SJCRH30 (cell line): Measurements from ENCODE around the gene PRLR. TPM values are rescaled to one million over a fixed set of nuclear protein-coding genes. Genes with fewer than 3 reads are reported as not detected.

Experiments used
- DNase-seq, 2 experiments: peaks; one replicate each; pipeline ENCODE4 v3.0.0-alpha.2; 2015 to 2020
- H3K27ac ChIP-seq: fragments of 250-450 bp; sonication (Bioruptor Pico); 2 replicates; pipeline ENCODE4 v1.5.1; 2020; ENCODE audit warnings: mild to moderate bottlenecking, moderate library complexity
- H3K27me3 ChIP-seq: fragments of 250-450 bp; sonication (Bioruptor Pico); 2 replicates; pipeline ENCODE4 v1.5.1; 2020; ENCODE audit warnings: mild to moderate bottlenecking, moderate library complexity
- H3K36me3 ChIP-seq: fragments of 250-450 bp; sonication (Bioruptor Pico); 2 replicates; pipeline ENCODE4 v1.5.1; 2020; ENCODE audit warnings: mild to moderate bottlenecking, moderate library complexity
- H3K4me1 ChIP-seq: fragments of 250-450 bp; sonication (Bioruptor Pico); 2 replicates; pipeline ENCODE4 v1.5.1; 2020; ENCODE audit warnings: mild to moderate bottlenecking, moderate library complexity
- H3K4me3 ChIP-seq: fragments of 250-450 bp; sonication (Bioruptor Pico); 2 replicates; pipeline ENCODE4 v1.5.1; 2020; ENCODE audit warnings: mild to moderate bottlenecking, moderate library complexity
- H3K9me3 ChIP-seq: fragments of 250-450 bp; sonication (Bioruptor Pico); replicated peaks from 2 replicates; pipeline ENCODE4 v1.5.1; 2020; ENCODE audit warnings: mild to moderate bottlenecking, moderate library complexity
- total RNA-seq: library from RNA; depleted of rRNA; stranded (reverse); fragments of >200 nt; shearing (Covaris generic); gene quantifications from 2 replicates; pipeline ENCODE4 v1.2.3, GENCODE V29; 2014

The PRLR gene
- total RNA-seq, 1 experiment from 2014 or later, result not detected

DNA sequence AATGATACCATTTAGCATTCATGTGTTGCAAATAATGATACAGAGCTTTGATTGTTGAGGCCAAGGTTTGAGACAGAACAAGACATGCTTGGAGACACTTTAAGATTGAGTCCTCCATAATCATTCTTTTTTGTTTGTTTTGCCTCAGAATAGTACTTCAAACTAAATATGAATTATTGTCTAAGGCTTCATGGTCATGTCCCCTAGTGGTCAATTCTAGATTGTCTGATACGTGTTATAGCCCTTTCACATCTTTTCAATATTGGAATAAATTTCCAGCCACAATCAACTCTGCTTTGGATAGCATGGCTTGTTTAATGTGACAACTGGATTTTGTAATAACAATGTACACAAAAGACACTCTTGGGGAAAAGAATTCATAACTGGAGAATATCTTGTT lies 64.2 kb downstream of the PRLR start:
- Histone ChIP-seq H3K27ac (no peak overlapping the region), H3K36me3 (no peaks in the 10 kb centered on the region), H3K27me3 (no peaks in the 10 kb centered on the region), H3K4me1 (no peaks in the 10 kb centered on the region), H3K4me3 (no peak overlapping the region), H3K9me3 (0 out of 2 replicates have a peak, but pooled peaks cover 4% of the 10 kb centered on the region)
- DNase-seq, result no peak

DNA sequence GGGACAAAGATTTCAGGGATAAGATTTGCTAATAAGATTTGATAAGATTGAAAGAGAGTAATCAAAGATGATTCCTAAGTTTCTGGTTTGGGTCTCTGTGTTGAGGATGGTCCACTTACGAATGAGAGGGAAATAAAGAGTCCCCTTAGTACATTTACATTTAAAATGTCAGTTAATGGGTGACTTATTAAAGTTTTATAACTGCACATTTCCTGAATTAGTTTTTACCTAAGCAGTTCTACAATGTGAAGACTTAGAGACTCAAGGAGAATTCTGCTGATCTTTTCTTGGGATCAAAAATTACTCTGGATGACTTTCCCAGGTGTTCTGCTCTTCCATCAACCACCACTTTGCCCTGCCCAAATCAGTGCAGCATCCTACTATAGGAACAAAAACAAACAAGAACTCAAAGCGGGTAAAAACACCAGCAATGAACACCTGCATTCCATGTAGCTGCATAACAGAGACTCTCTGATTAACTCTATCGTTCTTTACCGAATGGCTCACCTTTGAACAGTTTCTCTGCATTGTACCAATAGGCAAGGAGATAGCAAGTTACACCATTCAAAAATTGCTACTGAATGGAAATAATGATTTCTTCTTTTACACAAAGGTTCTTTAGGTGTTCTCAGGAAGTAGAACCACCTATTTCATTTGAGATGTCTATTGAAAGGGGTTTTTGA lies 65.3 kb downstream of the PRLR start:
- DNase-seq, result no peak
- Histone ChIP-seq H3K4me1 (no peaks in the 10 kb centered on the region; the same call in 1 of the 2 replicates), H3K27me3 (no peaks in the 10 kb centered on the region), H3K4me3 (no peak overlapping the region), H3K9me3 (0 out of 2 replicates have a peak, but pooled peaks cover 4% of the 10 kb centered on the region), H3K27ac (no peak overlapping the region), H3K36me3 (no peaks in the 10 kb centered on the region)

DNA sequence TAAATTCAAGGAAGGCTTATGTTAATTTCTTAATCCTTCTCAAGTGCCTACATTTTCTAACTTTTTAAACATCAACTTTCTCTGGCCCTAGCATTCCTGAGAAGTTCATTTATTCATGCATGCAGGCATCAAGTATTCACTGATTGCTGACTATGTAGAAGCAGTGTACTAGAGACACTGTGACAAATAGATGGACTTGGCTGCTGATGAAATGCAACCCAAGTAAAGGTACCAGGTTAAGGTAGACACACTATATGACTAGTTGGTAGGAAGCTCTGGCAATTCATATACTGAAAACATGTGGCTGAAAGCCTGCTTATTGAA lies 66.6 kb downstream of the PRLR start:
- no peaks in the 10 kb centered on the region for H3K27me3 ChIP-seq

DNA sequence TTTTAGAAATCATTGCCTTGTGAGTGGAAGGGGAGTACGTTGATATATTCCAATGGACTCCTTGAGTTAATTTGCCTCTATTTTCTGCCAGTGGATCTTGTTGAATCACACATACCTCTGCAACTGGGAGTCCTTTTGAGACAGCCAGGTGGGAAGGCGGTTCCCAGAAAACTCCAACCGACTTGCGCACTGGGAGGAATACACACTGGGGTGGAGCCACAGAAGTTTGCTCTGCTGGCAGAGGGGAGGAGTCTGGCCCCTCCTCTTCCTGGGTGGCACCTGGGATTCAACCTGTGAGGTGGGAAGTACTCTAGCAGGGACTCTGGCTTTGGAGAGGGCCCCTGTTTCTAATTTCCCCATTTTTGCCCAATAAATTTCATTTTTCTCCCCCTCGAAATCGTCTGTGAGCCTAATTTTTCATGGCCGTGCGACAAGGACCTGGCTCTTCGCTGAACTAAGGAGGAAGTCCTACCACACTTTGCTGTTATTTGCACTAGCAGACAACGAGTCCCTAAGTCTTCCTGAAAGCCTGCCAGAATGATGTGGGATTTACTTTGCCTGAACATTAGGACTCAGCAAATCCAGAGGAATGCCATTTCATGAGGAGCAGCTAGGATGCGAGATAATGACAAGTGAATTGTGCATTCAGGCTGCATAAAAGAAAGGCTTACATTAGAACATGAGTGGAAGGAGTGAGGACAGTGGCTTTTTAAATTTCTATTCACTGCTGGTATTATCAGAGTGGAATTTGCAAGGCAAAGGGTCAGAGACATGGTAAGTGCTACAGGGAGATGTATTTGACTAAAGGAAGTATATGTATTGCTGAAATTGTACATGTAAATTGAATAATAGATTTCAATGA lies 67.2 kb downstream of the PRLR start:
- no peak overlapping the region for H3K4me3 ChIP-seq

More for the DNA sequence above, 66.6 kb downstream of the PRLR start:
- H3K9me3 ChIP-seq, result 0 out of 2 replicates have a peak, but pooled peaks cover 4% of the 10 kb centered on the region
- H3K4me3 ChIP-seq, result no peak overlapping the region
- H3K36me3 ChIP-seq, result no peaks in the 10 kb centered on the region
- H3K4me1 ChIP-seq, result peaks cover 4% of the 10 kb centered on the region; the same call in 1 of the 2 replicates
- H3K27ac ChIP-seq, result no peak overlapping the region
- no peak for DNase-seq

DNA sequence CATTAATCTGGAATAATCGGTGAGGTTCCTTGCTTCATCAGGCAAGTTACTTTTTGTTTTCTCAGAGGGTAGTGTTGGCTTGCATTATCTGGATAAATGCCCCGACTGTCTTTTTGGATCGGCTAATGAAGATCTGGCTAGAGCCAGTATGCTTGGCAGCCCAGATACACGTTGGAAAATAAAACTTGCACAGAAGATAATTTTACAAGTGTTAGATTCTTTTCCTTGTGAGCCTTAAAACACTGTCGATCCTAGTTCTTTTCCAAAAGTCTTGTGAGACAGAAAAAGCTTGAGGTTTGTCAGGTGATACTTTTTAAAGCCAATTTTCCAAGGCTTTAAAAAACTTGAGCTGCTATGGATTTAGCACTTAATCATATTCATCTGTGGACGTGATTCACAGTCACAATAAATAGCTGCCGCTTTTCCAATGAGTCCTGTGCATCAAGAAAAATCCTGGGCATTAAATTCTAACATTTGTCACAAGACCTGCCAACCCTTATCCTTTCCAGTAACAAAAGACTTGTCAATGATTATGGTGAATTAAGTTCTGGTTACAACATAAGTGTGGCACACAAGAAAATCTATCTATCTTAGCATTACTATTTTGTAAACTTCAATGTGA lies 68.5 kb downstream of the PRLR start:
- Histone ChIP-seq H3K27me3 (no peaks in the 10 kb centered on the region), H3K27ac (no peak overlapping the region), H3K4me3 (no peak overlapping the region), H3K9me3 (no peaks in the 10 kb centered on the region), H3K36me3 (no peaks in the 10 kb centered on the region), H3K4me1 (peaks cover 4% of the 10 kb centered on the region; the same call in 1 of the 2 replicates)
- DNase-seq, result no peak

More for the DNA sequence above, 67.2 kb downstream of the PRLR start:
- Histone ChIP-seq H3K4me1 (peaks cover 4% of the 10 kb centered on the region; the same call in 1 of the 2 replicates), H3K27me3 (no peaks in the 10 kb centered on the region), H3K27ac (no peak overlapping the region), H3K36me3 (no peaks in the 10 kb centered on the region), H3K9me3 (0 out of 2 replicates have a peak, but pooled peaks cover 4% of the 10 kb centered on the region)
- DNase-seq, result no peak

DNA sequence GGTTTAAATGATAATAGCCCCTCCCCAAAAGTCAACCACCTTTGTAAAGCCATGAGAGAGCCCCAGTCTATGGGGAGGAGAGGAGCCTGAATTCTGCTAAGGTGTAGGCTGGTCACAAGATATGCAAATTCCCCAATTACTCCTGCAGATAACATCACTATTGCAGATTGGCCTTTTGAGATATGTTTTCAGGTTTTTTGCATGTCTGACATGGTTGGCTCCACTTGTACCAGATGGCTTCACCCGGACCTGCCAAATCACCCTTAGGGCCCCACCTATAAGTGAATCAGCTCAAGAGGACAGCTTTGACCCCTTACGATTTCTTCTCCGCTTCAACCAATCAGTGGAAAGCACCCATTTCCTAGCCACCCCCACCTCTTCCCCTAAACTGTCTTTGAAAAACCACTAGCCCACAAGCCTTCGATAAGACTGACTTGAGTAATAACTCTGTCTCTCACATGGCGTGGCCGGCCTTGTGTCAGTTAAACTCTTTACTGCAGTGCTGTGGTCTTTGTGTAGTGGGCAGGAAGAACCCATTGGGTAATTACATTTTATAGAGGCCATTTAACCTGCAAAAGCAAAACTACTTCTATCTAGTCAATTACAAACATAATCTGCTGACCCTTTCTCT lies 69.7 kb downstream of the PRLR start:
- H3K36me3 ChIP-seq, result no peaks in the 10 kb centered on the region
- no peak for DNase-seq
- H3K27ac ChIP-seq, result no peak overlapping the region
- H3K4me1 ChIP-seq, result peaks cover 4% of the 10 kb centered on the region; the same call in 1 of the 2 replicates
- H3K27me3 ChIP-seq, result no peaks in the 10 kb centered on the region
- no peak overlapping the region for H3K4me3 ChIP-seq
- H3K9me3 ChIP-seq, result no peaks in the 10 kb centered on the region; the same call in 1 of the 2 replicates

DNA sequence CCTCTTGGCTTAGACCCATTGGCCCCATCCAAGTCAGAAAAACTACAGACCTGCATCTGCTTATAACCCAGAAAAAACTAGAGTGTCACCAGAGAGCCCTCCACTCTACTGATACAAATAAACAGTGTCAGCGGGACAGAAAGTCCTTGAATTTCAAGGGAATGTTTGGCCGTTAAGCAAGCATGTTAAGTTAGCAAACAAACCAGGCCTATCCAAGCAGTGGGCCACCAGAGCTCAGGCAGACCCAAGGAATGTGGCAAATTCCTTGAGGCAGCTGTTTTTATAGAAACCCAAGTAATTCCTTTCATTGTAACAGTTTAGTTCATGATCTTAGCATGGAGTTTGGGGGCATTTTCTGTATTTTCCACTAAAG lies 70.9 kb downstream of the PRLR start:
- no peaks in the 10 kb centered on the region for H3K36me3 ChIP-seq
- no peaks in the 10 kb centered on the region; the same call in 1 of the 2 replicates for H3K9me3 ChIP-seq
- no peaks in the 10 kb centered on the region for H3K27me3 ChIP-seq
- DNase-seq, result peak; percentile 33 to 36
- no peak overlapping the region for H3K4me3 ChIP-seq
- H3K27ac ChIP-seq, result no peak overlapping the region
- H3K4me1 ChIP-seq, result peaks cover 4% of the 10 kb centered on the region; the same call in 1 of the 2 replicates

DNA sequence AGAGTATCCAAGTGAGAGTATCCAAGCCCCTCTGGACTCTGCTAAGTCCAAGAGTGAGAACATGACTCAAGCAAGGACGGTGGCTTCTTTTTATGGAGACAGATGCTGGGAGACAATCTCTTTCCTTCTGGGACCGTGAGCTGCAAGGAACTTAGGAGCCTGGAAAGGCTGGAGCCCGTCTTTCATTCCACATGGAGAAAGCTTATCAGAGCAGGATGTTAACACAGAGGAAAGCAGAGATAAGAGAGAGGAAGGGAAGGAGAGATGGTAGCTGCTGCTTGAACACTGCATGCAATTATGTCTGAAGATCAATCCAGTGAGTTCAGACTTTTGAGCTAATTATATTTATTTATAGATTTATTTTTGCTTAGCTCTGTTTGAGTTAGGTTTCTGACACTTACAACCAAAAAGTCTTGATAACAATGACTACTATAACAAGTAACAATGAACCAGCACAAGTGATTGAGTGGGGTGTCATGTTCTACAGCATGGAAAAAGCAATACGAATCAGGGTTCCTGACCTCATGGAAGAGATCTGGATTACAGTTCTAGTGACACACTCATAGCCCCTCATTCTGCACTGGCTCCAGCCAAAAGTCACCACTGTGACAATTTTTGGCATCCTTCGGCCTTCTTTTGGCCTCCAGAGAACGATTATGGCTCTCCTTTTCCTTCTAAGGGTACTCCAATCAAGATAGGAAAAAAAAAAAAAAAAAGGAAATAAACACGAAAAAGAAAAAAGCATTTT lies 71.5 kb downstream of the PRLR start:
- H3K9me3 ChIP-seq, result no peaks in the 10 kb centered on the region; the same call in 1 of the 2 replicates
- no peak overlapping the region for H3K27ac ChIP-seq
- DNase-seq, result no peak
- no peak overlapping the region for H3K4me3 ChIP-seq
- H3K36me3 ChIP-seq, result no peaks in the 10 kb centered on the region
- H3K4me1 ChIP-seq, result peaks cover 4% of the 10 kb centered on the region; the same call in 1 of the 2 replicates
- H3K27me3 ChIP-seq, result no peaks in the 10 kb centered on the region

DNA sequence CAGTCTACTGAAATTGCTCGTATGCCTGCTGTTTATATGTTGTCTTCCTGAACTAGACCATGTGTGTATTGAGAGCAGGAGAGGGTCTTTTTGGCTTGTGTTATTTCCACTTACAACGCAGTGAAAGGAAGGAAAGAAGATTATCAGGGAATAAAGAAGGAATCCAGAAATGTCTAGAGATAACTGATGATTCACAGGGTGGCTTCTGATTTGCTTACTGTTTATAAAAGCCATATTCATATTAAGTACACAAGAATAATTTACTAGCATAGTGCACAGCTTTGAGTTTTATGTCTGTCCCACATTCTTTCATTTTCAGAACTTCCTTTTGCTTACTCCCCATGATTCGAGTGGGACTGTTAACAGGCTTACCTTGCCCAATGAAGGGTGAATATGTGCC lies 72.1 kb downstream of the PRLR start:
- Histone ChIP-seq H3K36me3 (no peaks in the 10 kb centered on the region), H3K9me3 (no peaks in the 10 kb centered on the region; the same call in 1 of the 2 replicates), H3K27ac (no peak overlapping the region), H3K27me3 (no peaks in the 10 kb centered on the region), H3K4me1 (peaks cover 4% of the 10 kb centered on the region; the same call in 1 of the 2 replicates), H3K4me3 (no peak overlapping the region)
- DNase-seq, result no peak

DNA sequence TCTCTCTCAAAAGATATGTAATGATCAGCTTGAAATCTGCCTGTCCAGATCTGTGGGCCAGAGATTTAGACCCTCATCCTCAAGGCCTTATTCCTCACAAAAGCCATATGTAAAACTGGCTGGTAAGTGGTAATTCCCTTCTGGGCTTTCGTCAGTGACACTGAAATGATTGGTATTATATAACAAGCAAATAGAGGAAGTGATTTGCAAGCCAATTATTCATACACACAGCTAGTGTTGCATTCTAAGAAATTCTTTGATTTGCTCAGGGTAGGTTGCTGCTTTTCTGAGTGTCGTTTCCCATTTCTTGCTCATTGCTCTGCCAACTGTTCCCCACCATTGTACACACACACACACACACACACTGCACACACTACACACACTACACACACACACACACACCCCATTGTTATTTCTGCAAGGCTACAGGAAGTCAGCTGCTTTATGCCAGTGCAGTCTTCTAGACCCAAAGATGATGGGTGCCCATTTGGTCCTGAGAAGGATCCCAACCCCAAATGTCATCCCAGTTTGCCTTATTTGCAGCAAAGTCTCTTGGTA lies 76.8 kb downstream of the PRLR start:
- no peaks in the 10 kb centered on the region for H3K27me3 ChIP-seq
- H3K9me3 ChIP-seq, result no peaks in the 10 kb centered on the region; the same call in 1 of the 2 replicates
- H3K4me1 ChIP-seq, result no peaks in the 10 kb centered on the region; the same call in 1 of the 2 replicates
- no peaks in the 10 kb centered on the region for H3K36me3 ChIP-seq
- DNase-seq, result no peak
- H3K27ac ChIP-seq, result no peak overlapping the region
- H3K4me3 ChIP-seq, result no peak overlapping the region

DNA sequence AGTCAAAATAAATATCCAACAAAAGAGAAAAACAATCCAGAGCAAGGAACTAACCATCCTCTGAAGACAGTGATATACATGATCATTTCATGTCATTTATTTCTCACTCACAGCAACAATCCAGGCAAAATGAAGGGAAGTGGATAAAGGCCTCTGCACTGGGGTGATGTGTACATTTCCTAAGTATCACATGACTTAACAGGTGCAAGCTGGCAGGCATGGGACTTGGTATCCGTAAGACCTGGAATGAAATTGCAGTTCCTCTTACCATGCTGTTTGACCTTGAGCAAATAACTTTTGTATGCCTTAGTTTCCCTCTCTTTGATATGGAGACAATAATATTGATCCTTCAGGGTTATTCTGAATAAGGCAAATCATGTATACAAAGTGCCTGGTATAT lies 77.6 kb downstream of the PRLR start:
- Histone ChIP-seq H3K4me3 (no peak overlapping the region), H3K27me3 (no peaks in the 10 kb centered on the region), H3K9me3 (no peaks in the 10 kb centered on the region; the same call in 1 of the 2 replicates), H3K36me3 (no peaks in the 10 kb centered on the region), H3K4me1 (no peaks in the 10 kb centered on the region; the same call in 1 of the 2 replicates), H3K27ac (no peak overlapping the region)
- DNase-seq, result peak in 1 of 2 experiments; percentile 31

DNA sequence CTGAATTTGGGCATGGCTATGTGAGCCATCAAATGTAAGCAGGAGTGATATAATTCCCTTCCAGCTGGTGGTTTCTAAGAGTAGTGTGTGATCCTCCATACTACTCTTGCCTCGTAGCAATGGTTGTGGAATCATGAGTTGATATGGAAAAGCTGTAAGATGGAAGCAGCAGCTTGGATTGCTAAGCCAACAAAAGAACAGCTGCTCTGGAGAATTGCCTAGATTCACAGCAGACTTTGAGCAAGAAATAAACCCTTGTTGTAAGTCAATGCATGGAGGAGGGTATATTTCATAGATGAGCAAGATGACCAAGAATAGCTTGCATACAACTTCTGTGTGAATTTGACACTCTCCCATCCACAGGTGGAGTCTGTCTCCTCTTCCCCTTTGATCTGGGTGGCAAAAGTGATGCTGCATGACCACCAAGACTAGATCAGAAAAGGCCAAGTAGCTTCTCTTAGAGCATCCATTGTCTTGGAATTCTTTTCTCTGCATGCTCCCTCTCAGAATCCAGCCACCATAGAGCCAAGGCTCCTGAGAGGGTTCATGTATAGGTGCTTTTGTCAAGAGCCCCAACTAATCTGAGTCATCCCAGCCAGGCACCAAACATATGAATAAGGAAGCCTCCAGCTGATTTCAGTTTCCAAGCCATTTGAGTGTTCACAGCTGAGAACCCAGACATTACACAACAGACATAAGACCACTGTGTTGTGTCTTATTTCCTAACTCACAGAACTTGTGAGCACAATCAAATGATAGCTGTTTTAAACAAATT lies 79.0 kb downstream of the PRLR start:
- Histone ChIP-seq H3K4me3 (no peak overlapping the region), H3K4me1 (no peaks in the 10 kb centered on the region; the same call in 1 of the 2 replicates)

DNA sequence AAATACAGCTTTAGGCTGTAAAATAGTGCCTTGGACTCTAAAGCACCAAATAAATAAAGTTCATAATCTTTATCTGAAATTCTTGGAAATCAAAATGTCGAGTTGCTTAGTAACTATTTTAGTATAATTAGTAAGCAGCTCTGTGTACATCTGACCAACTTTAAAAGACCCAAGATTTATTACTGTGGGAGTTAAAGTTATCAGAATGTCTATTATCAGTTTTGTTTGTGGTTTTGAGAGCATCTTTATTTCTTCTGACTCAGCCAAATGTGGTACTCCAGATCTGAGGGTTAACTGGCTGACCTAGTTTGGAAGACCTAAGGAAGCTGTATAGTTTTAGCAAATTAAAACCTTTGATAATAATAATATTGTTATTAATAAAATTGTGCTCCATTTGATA lies 81.2 kb downstream of the PRLR start:
- no peak overlapping the region for H3K4me3 ChIP-seq
- no peaks in the 10 kb centered on the region for H3K9me3 ChIP-seq
- H3K4me1 ChIP-seq, result no peaks in the 10 kb centered on the region; the same call in 1 of the 2 replicates
- no peak for DNase-seq
- no peak overlapping the region for H3K27ac ChIP-seq
- H3K36me3 ChIP-seq, result no peaks in the 10 kb centered on the region
- H3K27me3 ChIP-seq, result no peaks in the 10 kb centered on the region

More for the DNA sequence above, 79.0 kb downstream of the PRLR start:
- DNase-seq, result peak; percentile 9 to 46
- Histone ChIP-seq H3K27ac (no peak overlapping the region), H3K36me3 (no peaks in the 10 kb centered on the region), H3K9me3 (no peaks in the 10 kb centered on the region; the same call in 1 of the 2 replicates), H3K27me3 (no peaks in the 10 kb centered on the region)
